GM12878 (cell line): ENCODE results near the gene IGSF22. TPM values are rescaled to one million over a fixed set of nuclear protein-coding genes. Genes with fewer than 3 reads are reported as not detected.

Source experiments
- ATAC-seq: fragments of 200-7000 bp; cut with Tn5 transposase; 3 replicates; pipeline ENCODE4 v1.9.1; 2020; ENCODE audit warnings: mild to moderate bottlenecking, moderate library complexity
- BruUV-seq: library from RNA; stranded (reverse); fragments of 400-500 nt; replicated peaks from 2 replicates; lab custom pipeline; 2021; lab: Mats Ljungman, UMichigan
- CTCF ChIA-PET: fragments of 300-600 bp; sonication (Branson Sonifier 250); formaldehyde crosslinking; extraction: SDS; loops from one replicate; lab custom pipeline; 2021; ENCODE audit warnings: inconsistent platforms; lab: Yijun Ruan, JAX
- POLR2A ChIA-PET: fragments of 350-600 bp; formaldehyde crosslinking; extraction: SDS; loops from one replicate; lab custom pipeline; 2021; ENCODE audit warnings: inconsistent platforms; lab: Charles Lee
- RAD21 ChIA-PET: fragments of 300-600 bp; sonication (Branson Sonifier 250); formaldehyde crosslinking; loops from one replicate; lab custom pipeline; 2023; ENCODE audit warnings: antibody characterized with exemption; ENCODE audit not compliant: unreplicated experiment; lab: Charles Lee
- SMC1A ChIA-PET: fragments of 300-600 bp; sonication (Branson Sonifier 250); formaldehyde crosslinking; loops from one replicate; lab custom pipeline; 2023; ENCODE audit not compliant: unreplicated experiment, uncharacterized antibody; lab: Charles Lee
- DNase-seq: peaks from one replicate; pipeline ENCODE4 v3.0.0-alpha.2; 2011; ENCODE audit warnings: low read depth, low spot score
- FAIRE-seq: peaks from 3 replicates; lab custom pipeline; 2011; peaks lifted over from hg19 to GRCh38; lab: Jason Lieb, UNC
- H2AFZ ChIP-seq: 2 replicates; pipeline ENCODE4 v1.6.0; 2011; ENCODE audit warnings: low read depth, low read length, control low read depth; ENCODE audit not compliant: control insufficient read depth
- H3K27ac ChIP-seq: 2 replicates; pipeline ENCODE4 v1.5.1; 2011; ENCODE audit warnings: control low read depth; ENCODE audit not compliant: control insufficient read depth, insufficient read depth
- H3K27me3 ChIP-seq, 2 experiments: replicated peaks in 1 of 2; 2 replicates each; pipeline versions ENCODE4 v1.6.0 to v1.6.1; 2011; ENCODE audit warnings: low read length in 1 of 2; ENCODE audit not compliant: control insufficient read depth in 2 of 2, insufficient read depth in 2 of 2
- H3K36me3 ChIP-seq, 2 experiments: 2 replicates each; pipeline ENCODE4 v1.5.1; 2011; ENCODE audit warnings: low read length in 1 of 2; ENCODE audit not compliant: control insufficient read depth in 2 of 2, insufficient read depth in 2 of 2
- H3K4me1 ChIP-seq: 2 replicates; pipeline ENCODE4 v1.6.1; 2011; ENCODE audit warnings: mild to moderate bottlenecking, low read length, moderate library complexity, mixed read lengths; ENCODE audit not compliant: control insufficient read depth, insufficient read depth
- H3K4me2 ChIP-seq: 2 replicates; pipeline ENCODE4 v1.6.0; 2011; ENCODE audit warnings: control low read depth; ENCODE audit not compliant: control insufficient read depth, insufficient read depth
- H3K4me3 ChIP-seq: fragments of 200-600 bp; sonication (generic); 2 replicates; pipeline ENCODE4 v1.5.1; 2016
- H3K79me2 ChIP-seq: 2 replicates; pipeline ENCODE4 v1.6.0; 2011; ENCODE audit warnings: low read length; ENCODE audit not compliant: control insufficient read depth, insufficient read depth
- H3K9ac ChIP-seq: 2 replicates; pipeline ENCODE4 v1.8.0; 2011; ENCODE audit warnings: low read length, control low read depth, mixed read lengths; ENCODE audit not compliant: control insufficient read depth, insufficient read depth
- H3K9me3 ChIP-seq: replicated peaks from 3 replicates; pipeline ENCODE4 v1.5.1; 2011; ENCODE audit warnings: mild to moderate bottlenecking, low read length; ENCODE audit not compliant: control insufficient read depth, insufficient read depth
- H4K20me1 ChIP-seq: 2 replicates; pipeline ENCODE4 v1.6.0; 2011; ENCODE audit not compliant: control insufficient read depth, insufficient read depth
- CHD1 ChIP-seq: IDR thresholded peaks from 2 replicates; pipeline ENCODE4 v1.6.1; 2012; ENCODE audit warnings: low read depth, low read length, improper control_type of control experiment
- CREB1 ChIP-seq: IDR thresholded peaks from 2 replicates; pipeline ENCODE4 v1.6.1; 2012; ENCODE audit warnings: low read depth, mild to moderate bottlenecking, inconsistent platforms
- EGR1 ChIP-seq, 2 experiments: IDR thresholded peaks; 1 replicate in 1 of 2; 2 replicates in 1 of 2; pipeline ENCODE4 v1.6.1; 2011 to 2012; ENCODE audit warnings: low read depth in 2 of 2, low read length in 2 of 2, borderline replicate concordance in 1 of 2, mild to moderate bottlenecking in 1 of 2, moderate library complexity in 1 of 2
- EP300 ChIP-seq, 2 experiments: fragments of 150-350 bp in 1 of 2; IDR thresholded peaks; 2 replicates each; pipeline ENCODE4 v1.6.1; 2011 to 2012; ENCODE audit warnings: low read depth in 2 of 2, low read length in 2 of 2, borderline replicate concordance in 1 of 2, improper control_type of control experiment in 1 of 2, inconsistent platforms in 1 of 2; ENCODE audit not compliant: control insufficient read depth in 1 of 2
- KAT2A ChIP-seq: conservative IDR thresholded peaks from 2 replicates; pipeline ENCODE4 v1.6.1; 2011; ENCODE audit warnings: low read depth, low read length; ENCODE audit not compliant: control insufficient read depth
- MYC ChIP-seq: IDR thresholded peaks from 2 replicates; pipeline ENCODE4 v1.6.1; 2011; ENCODE audit warnings: mild to moderate bottlenecking, low read length, moderate library complexity, inconsistent platforms; ENCODE audit not compliant: insufficient read depth, insufficient replicate concordance, insufficient read length, severe bottlenecking
- PAX8 ChIP-seq: fragments of 450-650 bp; IDR thresholded peaks from 2 replicates; pipeline ENCODE4 v1.6.1; 2017; ENCODE audit warnings: mild to moderate bottlenecking, moderate library complexity
- PKNOX1 ChIP-seq: fragments of 450-650 bp; IDR thresholded peaks from 2 replicates; pipeline ENCODE4 v1.6.1; 2016; ENCODE audit warnings: mild to moderate bottlenecking
- RELA ChIP-seq: fragments of 450-650 bp; IDR thresholded peaks from 2 replicates; pipeline ENCODE4 v1.8.0; 2014; ENCODE audit warnings: borderline replicate concordance; ENCODE audit not compliant: partially characterized antibody
- SRF ChIP-seq, 2 experiments: IDR thresholded peaks; 2 replicates each; pipeline ENCODE4 v1.6.1; 2011; ENCODE audit warnings: low read depth in 2 of 2, low read length in 2 of 2, mild to moderate bottlenecking in 1 of 2, moderate library complexity in 1 of 2
- STAT1 ChIP-seq: fragments of 450-650 bp; conservative IDR thresholded peaks from 2 replicates; pipeline ENCODE4 v1.6.1; 2014; ENCODE audit warnings: antibody characterized with exemption, mild to moderate bottlenecking
- TBL1XR1 ChIP-seq: IDR thresholded peaks from 2 replicates; pipeline ENCODE4 v1.6.1; 2012; ENCODE audit warnings: low read depth, low read length, improper control_type of control experiment
- WRNIP1 ChIP-seq: IDR thresholded peaks from 2 replicates; pipeline ENCODE4 v1.6.1; 2011; ENCODE audit warnings: low read depth, low read length, improper control_type of control experiment, borderline replicate concordance
- ZBTB40 ChIP-seq: fragments of 450-650 bp; IDR thresholded peaks from 2 replicates; pipeline ENCODE4 v1.6.1; 2016; ENCODE audit warnings: mild to moderate bottlenecking, moderate library complexity, borderline replicate concordance
- ZNF217 ChIP-seq: fragments of 450-650 bp; IDR thresholded peaks from 2 replicates; pipeline ENCODE4 v1.6.1; 2017; ENCODE audit warnings: antibody characterized with exemption, mild to moderate bottlenecking
- ZNF24 ChIP-seq: fragments of 450-650 bp; IDR thresholded peaks from 2 replicates; pipeline ENCODE4 v1.6.1; 2017; ENCODE audit warnings: antibody characterized with exemption, mild to moderate bottlenecking
- ZSCAN29 ChIP-seq: fragments of 450-650 bp; IDR thresholded peaks from 2 replicates; pipeline ENCODE4 v1.6.1; 2017; ENCODE audit warnings: mild to moderate bottlenecking, moderate library complexity
- WGBS: methylation state at CpG from one replicate; pipeline ENCODE4 v1.1.6; 2016; ENCODE audit warnings: low lambda C conversion rate; ENCODE audit not compliant: insufficient replicate concordance, insufficient coverage; ENCODE audit errors: missing lambda C conversion rate; 5-methylcytosine and 5-hydroxymethylcytosine counted together
- in situ Hi-C: fragments of 300-500 bp; cut with MboI; formaldehyde crosslinking; loops from 9 replicates; pipeline ENCODE4 v1.14.3; 2018; ENCODE audit warnings: mixed read lengths
- intact Hi-C: fragments of 100-400 bp; cut with micrococcal nuclease; formaldehyde crosslinking; loops from one replicate; pipeline ENCODE4 v1.14.2; 2022; ENCODE audit not compliant: unreplicated experiment
- polyA plus RNA-seq, 11 experiments: library from polyadenylated mRNA; depleted of rRNA in 4 of 11; unstranded in 6 of 11; stranded (reverse) in 5 of 11; fragments of >200 nt; fragmentation: Nextera tagmentation in 4 of 11; fragmentation: Illumina TruSeq in 1 of 11; extraction: Ambion mirVana in 4 of 11; extraction: Trizol in 1 of 11; gene quantifications; 1 replicate in 1 of 11; 2 replicates in 10 of 11; pipeline versions ENCODE4 v1.2.1 to v1.2.3, GENCODE V29; 2011 to 2016; ENCODE audit warnings: inconsistent platforms in 2 of 11, missing spikeins in 2 of 11, low read depth in 1 of 11
- total RNA-seq, 4 experiments: library from RNA; depleted of rRNA in 3 of 4; stranded (reverse); fragments of >200 nt in 3 of 4; fragmentation: Illumina TruSeq in 1 of 4; extraction: Trizol in 1 of 4; gene quantifications; 2 replicates each; pipeline versions ENCODE4 v1.2.1 to v1.2.3, GENCODE V29; 2013 to 2021

Gene IGSF22
- total and polyA plus RNA-seq, 10 of the 15 experiments (the other 5 are each of a cell fraction or from before 2014, with no cell fraction given) = 0.02 to 0.18 TPM; not detected in 8

- H3K36me3 ChIP-seq = no peaks in the 10 kb centered on the region
- ChIA-PET SMC1A (no interaction called here), POLR2A (no interaction called here), RAD21 (no interaction called here), CTCF (interaction anchor here (1.1 kb wide), 1 partner anchor 53 kb away, joined by 3 read pairs; no protein-coding TSS in a partner anchor)
- no peaks in the 10 kb centered on the region; a peak in 1 of 4 replicates for H3K27me3 ChIP-seq
- H4K20me1 ChIP-seq = no peaks in the 10 kb centered on the region
- H3K79me2 ChIP-seq = no peaks in the 10 kb centered on the region
- no peak overlapping the region for H3K4me2 ChIP-seq
- TF ChIP-seq PAX8 (no peak), TBL1XR1 (no peak), EP300 (IDR thresholded peaks at IDR 0.05; ENCODE audit: borderline replicate concordance in 1 of 2, control insufficient read depth in 1 of 2, low read depth in 2 of 2, low read length in 2 of 2) (no peak), PKNOX1 (no peak), ZNF24 (no peak), CREB1 (no peak), STAT1 (no peak), WRNIP1 (no peak), ZNF217 (no peak), ZSCAN29 (no peak), EGR1 (IDR thresholded peaks at IDR 0.05; ENCODE audit: borderline replicate concordance in 1 of 2, low read depth in 2 of 2, low read length in 2 of 2) (no peak), ZBTB40 (no peak), MYC (no peak), RELA (no peak), CHD1 (no peak), KAT2A (no peak), SRF (IDR thresholded peaks at IDR 0.05; ENCODE audit: low read depth in 2 of 2, low read length in 2 of 2) (no peak)
- H3K9me3 ChIP-seq = no peaks in the 10 kb centered on the region
- no TSS peak for BruUV-seq
- DNase-seq (no peak), ATAC-seq (no peak), FAIRE-seq (no peak)
- no peak overlapping the region for H2AFZ ChIP-seq
- no peaks in the 10 kb centered on the region for H3K4me1 ChIP-seq
- no peak overlapping the region for H3K4me3 ChIP-seq
- intact Hi-C loops (no loop called here), in situ Hi-C loops (no loop called here)
- H3K9ac ChIP-seq = no peak overlapping the region
- H3K27ac ChIP-seq = no peak overlapping the region
- 3% methylated on average over 2 of the region's 2 CpGs for WGBS
Observed at GRCh38 chr11:18669219-18669596, 56.8 kb downstream of the IGSF22 start.
